ENCODE results near the gene OR52W1. TPM values are rescaled to one million over a fixed set of nuclear protein-coding genes. Genes with fewer than 3 reads are reported as not detected.

The OR52W1 gene
- polyA plus RNA-seq, 1 donor: 0.17 TPM

Other genes starting within 250 kb of the OR52W1 start
- gene OR56A5, start 230.7 kb upstream of the OR52W1 start, polyA plus RNA-seq (ENCODE audit: insufficient read length): not detected
- not detected for gene OR52L1, start 212.2 kb upstream of the OR52W1 start, polyA plus RNA-seq (ENCODE audit: insufficient read length)
- 0.07 TPM for gene OR56A4, start 192.3 kb upstream of the OR52W1 start, polyA plus RNA-seq (ENCODE audit: insufficient read length)
- gene OR56A1, start 168.5 kb upstream of the OR52W1 start, polyA plus RNA-seq (ENCODE audit: insufficient read length): not detected
- 0.12 TPM for gene OR56B4, start 91.5 kb upstream of the OR52W1 start, polyA plus RNA-seq (ENCODE audit: insufficient read length)
- not detected for gene OR52B2, start 28.9 kb upstream of the OR52W1 start, polyA plus RNA-seq (ENCODE audit: insufficient read length)
- gene C11orf42, start 6.3 kb downstream of the OR52W1 start, polyA plus RNA-seq (ENCODE audit: insufficient read length): 0.91 TPM
- 62.0 TPM for gene FHIP1B, start 35.4 kb downstream of the OR52W1 start, polyA plus RNA-seq (ENCODE audit: insufficient read length)
- 1.1 TPM for gene CNGA4, start 39.9 kb downstream of the OR52W1 start, polyA plus RNA-seq (ENCODE audit: insufficient read length)
- 0.55 TPM for gene CCKBR, start 60.6 kb downstream of the OR52W1 start, polyA plus RNA-seq (ENCODE audit: insufficient read length)
- gene CAVIN3, start 121.3 kb downstream of the OR52W1 start, polyA plus RNA-seq (ENCODE audit: insufficient read length): 8.5 TPM
- 34.1 TPM for gene SMPD1, start 191.2 kb downstream of the OR52W1 start, polyA plus RNA-seq (ENCODE audit: insufficient read length)
- 55.3 TPM for gene APBB1, start 219.9 kb downstream of the OR52W1 start, polyA plus RNA-seq (ENCODE audit: insufficient read length)
- 4.8 TPM for gene HPX, start 241.8 kb downstream of the OR52W1 start, polyA plus RNA-seq (ENCODE audit: insufficient read length)

Data from left kidney (tissue), 1 donor.